BJ (cell line): Measurements from ENCODE around the gene SLC7A9. TPM values are rescaled to one million over a fixed set of nuclear protein-coding genes. Genes with fewer than 3 reads are reported as not detected.

ENCODE experiments used
- CTCF ChIA-PET: fragments of 350-600 bp; formaldehyde crosslinking; extraction: SDS; loops from one replicate; lab custom pipeline; 2021; ENCODE audit warnings: antibody characterized with exemption, inconsistent platforms; lab: Yijun Ruan, JAX
- POLR2A ChIA-PET: fragments of 300-600 bp; sonication (Branson Sonifier 250); formaldehyde crosslinking; extraction: SDS; loops from one replicate; lab custom pipeline; 2021; ENCODE audit warnings: antibody characterized with exemption; lab: Charles Lee
- DNase-seq: peaks from one replicate; pipeline ENCODE4 v3.0.0-alpha.2; 2011; ENCODE audit warnings: low read depth
- H3K27me3 ChIP-seq: 2 replicates; pipeline ENCODE4 v1.6.0; 2011; ENCODE audit warnings: low read length; ENCODE audit not compliant: control insufficient read depth, insufficient read depth
- H3K36me3 ChIP-seq: 2 replicates; pipeline ENCODE4 v1.5.1; 2011; ENCODE audit warnings: low read length; ENCODE audit not compliant: control insufficient read depth, insufficient read depth
- H3K4me3 ChIP-seq: 2 replicates; pipeline ENCODE4 v1.5.1; 2011; ENCODE audit warnings: low read depth, mild to moderate bottlenecking, control low read depth, low read length
- polyA plus RNA-seq: library from polyadenylated mRNA; depleted of rRNA; stranded (reverse); fragments of >200 nt; gene quantifications from 2 replicates; pipeline ENCODE4 v1.2.3, GENCODE V29; 2011
- TF ChIP-seq, protein P1 (sequence below): IDR thresholded peaks from 2 replicates; pipeline ENCODE4 v1.5.1; 2011; ENCODE audit warnings: low read depth, mild to moderate bottlenecking, control low read depth, inconsistent platforms, low read length, moderate library complexity; ENCODE audit not compliant: insufficient read depth

SLC7A9 gene
- polyA plus RNA-seq, 1 experiment, result not detected

DNA sequence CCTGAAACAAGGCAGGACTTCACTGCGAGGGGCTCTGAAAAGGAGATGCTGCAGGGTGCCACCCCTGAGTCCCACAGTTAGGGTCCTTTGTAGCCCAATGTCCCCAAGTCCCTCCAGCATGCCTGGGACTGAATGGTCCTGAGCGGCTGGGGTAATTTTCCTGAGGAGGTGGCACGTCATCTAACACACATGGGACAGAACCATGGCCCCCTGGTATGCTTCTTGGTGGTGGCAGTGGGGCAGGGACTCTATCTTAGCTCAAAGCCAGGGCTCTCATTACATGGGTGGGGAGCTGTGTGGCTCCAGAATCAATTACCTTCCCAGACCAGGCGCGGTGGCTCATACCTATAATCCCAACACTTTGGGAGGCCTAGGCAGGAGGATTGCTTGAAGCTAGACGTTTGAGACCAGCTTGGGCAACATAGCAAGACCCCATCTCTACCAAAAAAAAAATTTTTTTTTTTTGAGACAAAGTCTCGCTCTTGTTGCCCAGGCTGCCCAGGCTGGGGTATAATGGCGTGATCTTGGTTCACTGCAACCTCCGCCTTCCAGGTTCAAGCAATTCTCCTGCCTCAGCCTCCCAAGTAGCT is 7.9 kb upstream of the SLC7A9 start:
- Histone ChIP-seq H3K27me3 (no peaks in the 10 kb centered on the region), H3K4me3 (no peak overlapping the region), H3K36me3 (peaks cover 3% of the 10 kb centered on the region)
- ChIA-PET CTCF (no interaction called here), POLR2A (no interaction called here)
- TF ChIP-seq, protein P1, sequence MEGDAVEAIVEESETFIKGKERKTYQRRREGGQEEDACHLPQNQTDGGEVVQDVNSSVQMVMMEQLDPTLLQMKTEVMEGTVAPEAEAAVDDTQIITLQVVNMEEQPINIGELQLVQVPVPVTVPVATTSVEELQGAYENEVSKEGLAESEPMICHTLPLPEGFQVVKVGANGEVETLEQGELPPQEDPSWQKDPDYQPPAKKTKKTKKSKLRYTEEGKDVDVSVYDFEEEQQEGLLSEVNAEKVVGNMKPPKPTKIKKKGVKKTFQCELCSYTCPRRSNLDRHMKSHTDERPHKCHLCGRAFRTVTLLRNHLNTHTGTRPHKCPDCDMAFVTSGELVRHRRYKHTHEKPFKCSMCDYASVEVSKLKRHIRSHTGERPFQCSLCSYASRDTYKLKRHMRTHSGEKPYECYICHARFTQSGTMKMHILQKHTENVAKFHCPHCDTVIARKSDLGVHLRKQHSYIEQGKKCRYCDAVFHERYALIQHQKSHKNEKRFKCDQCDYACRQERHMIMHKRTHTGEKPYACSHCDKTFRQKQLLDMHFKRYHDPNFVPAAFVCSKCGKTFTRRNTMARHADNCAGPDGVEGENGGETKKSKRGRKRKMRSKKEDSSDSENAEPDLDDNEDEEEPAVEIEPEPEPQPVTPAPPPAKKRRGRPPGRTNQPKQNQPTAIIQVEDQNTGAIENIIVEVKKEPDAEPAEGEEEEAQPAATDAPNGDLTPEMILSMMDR, result no peak
- no peak for DNase-seq

DNA sequence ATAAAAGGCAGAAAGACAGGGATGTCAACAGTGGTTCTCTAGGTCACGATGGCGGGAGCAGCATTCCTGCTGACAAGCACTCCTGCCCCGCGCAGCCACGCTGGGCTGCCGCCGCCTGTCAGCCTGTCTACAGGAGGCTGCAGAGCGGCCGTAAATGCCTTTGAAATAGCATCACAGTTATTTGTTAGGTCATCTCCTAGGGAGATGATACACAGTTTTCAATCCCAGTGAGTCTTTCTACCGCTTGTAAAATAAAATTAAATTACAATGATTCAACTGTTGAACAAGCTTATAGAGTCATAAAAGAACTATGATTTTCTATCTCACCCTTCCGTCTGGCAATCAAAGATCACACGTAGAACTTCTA is 7.3 kb upstream of the SLC7A9 start:
- H3K27me3 ChIP-seq, result no peaks in the 10 kb centered on the region
- ChIA-PET POLR2A (no interaction called here), CTCF (no interaction called here)
- DNase-seq, result peak; percentile 86
- TF ChIP-seq, protein P1, result no peak
- H3K4me3 ChIP-seq, result no peak overlapping the region
- peaks cover 3% of the 10 kb centered on the region for H3K36me3 ChIP-seq

DNA sequence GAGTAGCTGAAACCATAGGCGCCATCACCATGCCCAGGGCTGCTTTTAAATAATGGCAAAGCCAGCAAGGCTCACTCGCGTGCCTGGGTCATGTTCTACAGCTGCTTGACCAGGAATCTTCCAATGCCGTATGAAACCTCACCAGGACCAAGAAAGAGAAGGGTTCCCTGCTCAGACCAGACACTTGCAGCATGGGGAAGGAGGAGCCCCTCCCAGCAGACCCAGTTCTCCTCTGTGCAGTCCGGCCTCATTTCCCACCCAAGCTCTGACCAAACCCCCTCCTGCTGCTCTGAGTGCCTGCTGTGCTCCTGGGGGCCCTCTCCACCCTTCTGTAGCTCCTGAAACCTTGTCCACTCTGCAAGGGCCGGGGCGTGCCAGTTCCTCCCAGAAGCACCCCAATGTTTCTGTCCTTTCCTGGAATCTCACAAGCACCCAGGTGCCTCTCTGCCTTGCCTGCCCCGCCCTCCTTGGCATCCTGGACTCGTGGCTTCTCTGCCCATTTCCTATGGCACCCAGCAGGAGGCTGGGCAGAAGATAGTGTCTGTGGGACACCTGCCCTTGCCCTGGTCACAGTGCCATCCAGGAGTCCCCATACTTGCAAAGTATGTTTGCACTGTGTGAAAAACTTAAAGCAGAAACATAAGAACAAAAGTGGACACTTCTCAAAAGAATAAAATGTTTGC is 6.8 kb upstream of the SLC7A9 start:
- ChIA-PET CTCF (no interaction called here), POLR2A (no interaction called here)
- Histone ChIP-seq H3K4me3 (no peak overlapping the region), H3K36me3 (peaks cover 3% of the 10 kb centered on the region), H3K27me3 (no peaks in the 10 kb centered on the region)
- TF ChIP-seq, protein P1, result no peak
- no peak for DNase-seq

DNA sequence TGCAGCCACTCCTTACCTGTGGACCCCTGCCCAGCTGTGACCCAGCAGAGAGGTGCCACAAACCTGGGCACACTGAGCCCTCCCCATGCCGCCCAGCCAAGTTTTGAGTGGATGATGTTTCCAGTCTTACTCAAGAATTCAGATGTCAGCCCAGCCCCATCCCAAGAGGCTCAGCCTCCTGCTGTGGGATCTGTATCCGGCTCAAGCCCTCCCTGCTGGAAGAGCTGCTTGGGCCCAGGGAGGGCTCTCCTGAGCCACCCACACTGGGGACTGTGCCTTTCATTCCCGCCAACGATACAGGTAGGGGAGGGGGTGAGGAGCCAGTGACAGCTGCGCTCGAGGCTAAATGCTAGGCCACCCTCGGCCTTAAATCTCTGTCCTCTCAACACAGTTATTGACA is 5.9 kb upstream of the SLC7A9 start:
- ChIA-PET POLR2A (no interaction called here), CTCF (interaction anchor here (1.0 kb wide), 1 partner anchor 14 kb away, joined by 3 read pairs; no protein-coding TSS in a partner anchor)
- Histone ChIP-seq H3K27me3 (peaks cover 5% of the 10 kb centered on the region), H3K4me3 (no peak overlapping the region), H3K36me3 (peaks cover 3% of the 10 kb centered on the region)
- TF ChIP-seq, protein P1, result no peak
- no peak for DNase-seq

DNA sequence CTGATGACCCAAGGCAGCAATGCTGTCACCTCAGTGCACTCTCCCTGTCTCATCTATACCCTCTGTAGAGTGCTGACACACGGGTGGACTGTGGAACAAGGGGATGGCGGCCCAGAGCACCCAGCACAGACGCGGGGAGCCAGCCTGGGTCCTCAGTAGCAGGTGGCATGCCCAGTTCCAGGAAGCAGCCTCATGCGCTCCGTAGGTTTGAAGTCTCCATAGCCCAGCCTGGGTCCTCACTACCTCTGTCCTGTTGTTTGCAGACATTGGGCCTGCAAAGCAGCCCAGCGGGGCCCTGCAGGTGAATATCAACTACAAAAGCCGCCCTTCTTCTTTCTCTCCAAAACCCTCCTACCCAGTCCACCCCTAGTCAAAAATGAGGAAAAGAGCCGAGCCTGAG is 5.0 kb upstream of the SLC7A9 start:
- TF ChIP-seq, protein P1, result no peak
- Histone ChIP-seq H3K27me3 (peaks cover 5% of the 10 kb centered on the region), H3K4me3 (no peak overlapping the region), H3K36me3 (0 out of 2 replicates have a peak, but pooled peaks cover 1% of the 10 kb centered on the region)
- POLR2A ChIA-PET, result no interaction called here
- CTCF ChIA-PET, result interaction anchor here (0.6 to 1.0 kb wide), 2 partner anchors 15 to 70 kb away, joined by 3 read pairs; no protein-coding TSS in a partner anchor
- no peak for DNase-seq
